ENCODE results near the gene BAHCC1. TPM values are rescaled to one million over a fixed set of nuclear protein-coding genes. Genes with fewer than 3 reads are reported as not detected.

Gene BAHCC1
- total RNA-seq, 1 experiment from 2014 or later, result 3.1 TPM

GRCh38 chr17:81408049-81408448 lies 12.8 kb downstream of the BAHCC1 start:
- H3K4me1 ChIP-seq (ENCODE audit: insufficient read depth, low read length), result no peaks in the 10 kb centered on the region
- peaks cover 12 to 35% of the 10 kb centered on the region in 2 experiments for H3K4me1 Mint-ChIP-seq
- TF ChIP-seq CTCF (conservative IDR thresholded peaks at IDR 0.05), result no peak
- no peak overlapping the region for H2BK15ac ChIP-seq (ENCODE audit: low read depth, low read length)
- no peak overlapping the region for H3K14ac ChIP-seq (ENCODE audit: insufficient read depth, low read length)
- no peak overlapping the region for H4K91ac ChIP-seq (ENCODE audit: insufficient read length, low read depth, low read length)
- no peak for DNase-seq
- H3K9me3 Mint-ChIP-seq, result no peaks in the 10 kb centered on the region; a peak in 1 of 5 replicates
- H4K20me1 ChIP-seq (ENCODE audit: control insufficient read depth, insufficient read depth, insufficient read length), result no peaks in the 10 kb centered on the region
- no peak overlapping the region for H2AFZ ChIP-seq (ENCODE audit: low read length)
- no peak overlapping the region for H3K9ac ChIP-seq (ENCODE audit: extremely low read depth, insufficient read length, low read length)
- H3K4ac ChIP-seq (ENCODE audit: low read depth, low read length), result no peak overlapping the region
- H3K23ac ChIP-seq (ENCODE audit: insufficient read length, low read depth, low read length), result no peak overlapping the region
- no peak overlapping the region for H2BK5ac ChIP-seq (ENCODE audit: insufficient read length, low read length)
- H2AK5ac ChIP-seq (ENCODE audit: insufficient read length, low read length), result no peak overlapping the region
- peaks cover 51% of the 10 kb centered on the region for H3K27me3 Mint-ChIP-seq (ENCODE audit: low read depth)
- H3K4me3 Mint-ChIP-seq, result no peak overlapping the region
- no peak overlapping the region for H3T11ph ChIP-seq (ENCODE audit: low read length)
- H4K8ac ChIP-seq (replicated peaks; ENCODE audit: insufficient read length, low read depth, low read length), result no peak overlapping the region
- H3K23me2 ChIP-seq (ENCODE audit: insufficient read length, low read depth, low read length, poor library complexity, severe bottlenecking), result no peaks in the 10 kb centered on the region
- H3K56ac ChIP-seq (ENCODE audit: insufficient read length, low read depth, low read length), result no peak overlapping the region
- no peak overlapping the region for H2BK20ac ChIP-seq (ENCODE audit: low read depth, low read length, poor library complexity, severe bottlenecking)
- no peak overlapping the region for H3K27ac ChIP-seq (ENCODE audit: insufficient read length, low read depth, low read length)
- no peak overlapping the region for H3K27ac Mint-ChIP-seq
- no peak overlapping the region for H3K4me2 ChIP-seq (ENCODE audit: insufficient read depth, insufficient read length, low read length)
- H3K27me3 ChIP-seq (ENCODE audit: insufficient read depth, low read length), result no peaks in the 10 kb centered on the region
- H3K9me3 ChIP-seq (ENCODE audit: control insufficient read depth, low read depth, low read length), result no peaks in the 10 kb centered on the region
- H3K18ac ChIP-seq (ENCODE audit: insufficient read length, low read depth, low read length), result no peak overlapping the region
- no peak overlapping the region for H2BK12ac ChIP-seq (ENCODE audit: insufficient read length, low read depth, low read length)
- no peak overlapping the region for H4K5ac ChIP-seq (ENCODE audit: insufficient read length, low read depth, low read length)
- no peaks in the 10 kb centered on the region for H3K79me2 ChIP-seq (ENCODE audit: insufficient read depth, low read length)
- no CpG with 5 or more reads among the region's 14 CpGs for WGBS (ENCODE audit: extremely low coverage, insufficient read length, low lambda C conversion rate)
- no peaks in the 10 kb centered on the region for H3K79me1 ChIP-seq (ENCODE audit: insufficient read depth, low read depth, low read length, poor library complexity, severe bottlenecking)
- no peaks in the 10 kb centered on the region for H3K36me3 Mint-ChIP-seq (ENCODE audit: insufficient read depth in 1 of 3, low read depth in 3 of 3)
- H2BK120ac ChIP-seq (ENCODE audit: low read depth, low read length, poor library complexity, severe bottlenecking), result no peak overlapping the region
